Fibroblast of lung (primary cell): ENCODE results near the gene SGCE.

Experiments used
- EZH2 ChIP-seq: IDR thresholded peaks from 2 replicates; pipeline ENCODE4 v1.5.1; 2012; ENCODE audit warnings: low read length, control low read depth, mild to moderate bottlenecking; ENCODE audit errors: missing control alignments
- TF ChIP-seq, protein P1 (sequence below), 2 donors: IDR thresholded peaks in 1 of 2; conservative IDR thresholded peaks in 1 of 2; 1 replicate in 1 of 2; 2 replicates in 1 of 2; pipeline ENCODE4 v1.5.1; 2011 to 2012; ENCODE audit warnings: low read length in 2 of 2, control low read depth in 1 of 2, inconsistent platforms in 1 of 2, low read depth in 1 of 2, mild to moderate bottlenecking in 1 of 2

DNA sequence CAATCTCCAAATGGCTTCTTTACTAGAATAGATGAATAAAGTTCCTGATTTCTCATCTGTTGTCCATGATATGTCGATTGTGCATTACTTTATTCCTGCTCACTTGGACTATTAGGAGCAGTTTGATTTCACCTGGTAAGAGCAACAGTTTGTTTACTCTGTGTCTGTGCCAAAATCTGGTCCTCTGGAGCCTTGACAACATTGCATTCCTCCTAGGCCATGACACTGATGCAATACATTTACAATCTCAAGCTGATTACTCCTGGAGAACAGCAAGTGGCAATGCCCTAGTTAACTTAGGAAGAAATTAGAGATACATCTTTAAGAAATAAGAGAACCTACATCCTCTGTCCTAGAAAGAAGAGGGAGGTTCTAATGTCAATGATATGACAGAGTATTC is 71.8 kb downstream of the SGCE start:
- TF ChIP-seq, protein P1, sequence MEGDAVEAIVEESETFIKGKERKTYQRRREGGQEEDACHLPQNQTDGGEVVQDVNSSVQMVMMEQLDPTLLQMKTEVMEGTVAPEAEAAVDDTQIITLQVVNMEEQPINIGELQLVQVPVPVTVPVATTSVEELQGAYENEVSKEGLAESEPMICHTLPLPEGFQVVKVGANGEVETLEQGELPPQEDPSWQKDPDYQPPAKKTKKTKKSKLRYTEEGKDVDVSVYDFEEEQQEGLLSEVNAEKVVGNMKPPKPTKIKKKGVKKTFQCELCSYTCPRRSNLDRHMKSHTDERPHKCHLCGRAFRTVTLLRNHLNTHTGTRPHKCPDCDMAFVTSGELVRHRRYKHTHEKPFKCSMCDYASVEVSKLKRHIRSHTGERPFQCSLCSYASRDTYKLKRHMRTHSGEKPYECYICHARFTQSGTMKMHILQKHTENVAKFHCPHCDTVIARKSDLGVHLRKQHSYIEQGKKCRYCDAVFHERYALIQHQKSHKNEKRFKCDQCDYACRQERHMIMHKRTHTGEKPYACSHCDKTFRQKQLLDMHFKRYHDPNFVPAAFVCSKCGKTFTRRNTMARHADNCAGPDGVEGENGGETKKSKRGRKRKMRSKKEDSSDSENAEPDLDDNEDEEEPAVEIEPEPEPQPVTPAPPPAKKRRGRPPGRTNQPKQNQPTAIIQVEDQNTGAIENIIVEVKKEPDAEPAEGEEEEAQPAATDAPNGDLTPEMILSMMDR (conservative IDR thresholded peaks at IDR 0.05 in 1 of 2, IDR thresholded peaks at IDR 0.05 in 1 of 2; ENCODE audit: low read depth in 1 of 2, low read length in 2 of 2): no peak
- no peak for TF ChIP-seq EZH2
